T-helper 22 cell (primary cell): ENCODE data around the gene LGALS9B.
"Not testable (repeated sequence)": the region's sequence is repeated elsewhere in the genome, so short reads cannot be mapped to it uniquely, and the experiment has no call there.

Source experiments
- DNase-seq: peaks from one replicate; pipeline ENCODE4 v3.0.0-alpha.2; 2020; ENCODE audit warnings: low read depth

The LGALS9B gene

GRCh38 chr17:20415479-20415878 is 51.9 kb downstream of the LGALS9B start:
- DNase-seq = not testable (repeated sequence)

GRCh38 chr17:20401306-20402022 is 65.9 kb downstream of the LGALS9B start:
- not testable (repeated sequence) for DNase-seq

GRCh38 chr17:20400559-20401305 is 66.6 kb downstream of the LGALS9B start:
- DNase-seq = not testable (repeated sequence)
